ENCODE data around the gene CORO2B.

- TF ChIP-seq CTCF (IDR thresholded peaks at IDR 0.05; ENCODE audit: insufficient read depth, low read length) (no peak), REST (IDR thresholded peaks at IDR 0.05; ENCODE audit: insufficient replicate concordance, low read depth) (no peak), SPI1 (IDR thresholded peaks at IDR 0.05; ENCODE audit: borderline replicate concordance, low read depth) (no peak; the same call in 1 of the 2 replicates)
Observed at GRCh38 chr15:68734881-68735280, 156.1 kb downstream of the CORO2B start.
